ENCODE measurements around the gene GGTA1. TPM values are rescaled to one million over a fixed set of nuclear protein-coding genes. Genes with fewer than 3 reads are reported as not detected.

GGTA1 gene
- total and polyA plus RNA-seq, 2 of the 8 experiments (the other 6 are each of a cell fraction or from before 2014, with no cell fraction given): not detected

- TF ChIP-seq CHD7 (IDR thresholded peaks at IDR 0.05; ENCODE audit: insufficient replicate concordance, low read length) (no peak), KDM5A (IDR thresholded peaks at IDR 0.05; ENCODE audit: low read length) (no peak), HDAC6 (IDR thresholded peaks at IDR 0.05; ENCODE audit: low read depth, low read length) (no peak), EGR1 (IDR thresholded peaks at IDR 0.05; ENCODE audit: borderline replicate concordance, low read depth, low read length) (no peak), BCL11A (IDR thresholded peaks at IDR 0.05; ENCODE audit: low read depth in 2 of 2, low read length in 2 of 2) (no peak), JUND (IDR thresholded peaks at IDR 0.05; ENCODE audit: low read length) (no peak), RAD21 (IDR thresholded peaks at IDR 0.05 in 1 of 2, conservative IDR thresholded peaks at IDR 0.05 in 1 of 2; ENCODE audit: low read depth in 2 of 2, low read length in 2 of 2) (no peak), GTF2F1 (IDR thresholded peaks at IDR 0.05; ENCODE audit: borderline replicate concordance, low read depth, low read length) (no peak), SP2 (IDR thresholded peaks at IDR 0.05; ENCODE audit: low read length) (no peak), KDM4A (IDR thresholded peaks at IDR 0.05; ENCODE audit: low read depth, low read length, severe bottlenecking) (no peak), POLR2AphosphoS5 (IDR thresholded peaks at IDR 0.05; ENCODE audit: low read depth, low read length) (no peak)
These were observed 33.5 kb downstream of the GGTA1 start (continued) for GRCh38 chr9:121466142-121466541.

All from H1 (cell line).